NB4 (cell line): ENCODE results near the gene PLA2G2D.

ENCODE experiments used
- MAX ChIP-seq: IDR thresholded peaks from 2 replicates; pipeline ENCODE4 v1.6.1; 2011; ENCODE audit warnings: low read depth, low read length
- POLR2A ChIP-seq: IDR thresholded peaks from 2 replicates; pipeline ENCODE4 v1.6.1; 2011; ENCODE audit warnings: mild to moderate bottlenecking; ENCODE audit not compliant: insufficient read length; ENCODE audit errors: extremely low read depth
- TF ChIP-seq, protein P1 (sequence below): IDR thresholded peaks from one replicate; pipeline ENCODE4 v1.5.1; 2012; ENCODE audit warnings: low read depth, low read length

- TF ChIP-seq, protein P1, sequence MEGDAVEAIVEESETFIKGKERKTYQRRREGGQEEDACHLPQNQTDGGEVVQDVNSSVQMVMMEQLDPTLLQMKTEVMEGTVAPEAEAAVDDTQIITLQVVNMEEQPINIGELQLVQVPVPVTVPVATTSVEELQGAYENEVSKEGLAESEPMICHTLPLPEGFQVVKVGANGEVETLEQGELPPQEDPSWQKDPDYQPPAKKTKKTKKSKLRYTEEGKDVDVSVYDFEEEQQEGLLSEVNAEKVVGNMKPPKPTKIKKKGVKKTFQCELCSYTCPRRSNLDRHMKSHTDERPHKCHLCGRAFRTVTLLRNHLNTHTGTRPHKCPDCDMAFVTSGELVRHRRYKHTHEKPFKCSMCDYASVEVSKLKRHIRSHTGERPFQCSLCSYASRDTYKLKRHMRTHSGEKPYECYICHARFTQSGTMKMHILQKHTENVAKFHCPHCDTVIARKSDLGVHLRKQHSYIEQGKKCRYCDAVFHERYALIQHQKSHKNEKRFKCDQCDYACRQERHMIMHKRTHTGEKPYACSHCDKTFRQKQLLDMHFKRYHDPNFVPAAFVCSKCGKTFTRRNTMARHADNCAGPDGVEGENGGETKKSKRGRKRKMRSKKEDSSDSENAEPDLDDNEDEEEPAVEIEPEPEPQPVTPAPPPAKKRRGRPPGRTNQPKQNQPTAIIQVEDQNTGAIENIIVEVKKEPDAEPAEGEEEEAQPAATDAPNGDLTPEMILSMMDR = no peak
- TF ChIP-seq POLR2A (no peak), MAX (no peak)
Measured at GRCh38 chr1:20105856-20106255, 13.5 kb downstream of the PLA2G2D start.
